Measurements from ENCODE around the gene CADM1. TPM values are rescaled to one million over a fixed set of nuclear protein-coding genes. Genes with fewer than 3 reads are reported as not detected.

Gene CADM1
- total RNA-seq, 1 experiment from 2014 or later = 12.9 TPM

- intact Hi-C loops (cut with micrococcal nuclease; ENCODE audit: unreplicated experiment) = no loop called here
- no peak for DNase-seq (ENCODE audit: low spot score)
- no peaks in the 10 kb centered on the region for H3K36me3 ChIP-seq (ENCODE audit: insufficient read depth, low read length, poor library complexity, severe bottlenecking)
- CTCF ChIA-PET = no interaction called here
- TF ChIP-seq EZH2 (IDR thresholded peaks at IDR 0.05; ENCODE audit: borderline replicate concordance, low read depth, low read length, poor library complexity, severe bottlenecking) = no peak
- no peak for TF ChIP-seq CTCF (conservative IDR thresholded peaks at IDR 0.05; ENCODE audit: low read depth, low read length)
- no TSS peak for BruUV-seq (replicated peaks)
- no peaks in the 10 kb centered on the region for H3K4me1 ChIP-seq (ENCODE audit: insufficient read depth, low read length, poor library complexity, severe bottlenecking)
- no peaks in the 10 kb centered on the region for H3K9me3 ChIP-seq (ENCODE audit: low read depth, low read length, poor library complexity, severe bottlenecking)
- POLR2A ChIA-PET (ENCODE audit: low non-redundant PET) = no interaction called here
- no peak overlapping the region for H3K4me3 ChIP-seq (ENCODE audit: low read depth, low read length, poor library complexity, severe bottlenecking)
- H3K27ac ChIP-seq (ENCODE audit: low read depth, low read length, poor library complexity, severe bottlenecking) = no peak overlapping the region
- no peaks in the 10 kb centered on the region for H3K27me3 ChIP-seq (replicated peaks; ENCODE audit: insufficient read depth, low read depth, low read length, poor library complexity)
Measured at GRCh38 chr11:115361025-115361424, 143.2 kb downstream of the CADM1 start.

- CTCF ChIA-PET = no interaction called here
- no peak overlapping the region for H3K27ac ChIP-seq (ENCODE audit: low read depth, low read length, poor library complexity, severe bottlenecking)
- no peaks in the 10 kb centered on the region for H3K9me3 ChIP-seq (ENCODE audit: low read depth, low read length, poor library complexity, severe bottlenecking)
- no peaks in the 10 kb centered on the region for H3K36me3 ChIP-seq (ENCODE audit: insufficient read depth, low read length, poor library complexity, severe bottlenecking)
- no peak for DNase-seq (ENCODE audit: low spot score)
- TF ChIP-seq CTCF (conservative IDR thresholded peaks at IDR 0.05; ENCODE audit: low read depth, low read length) (no peak), EZH2 (IDR thresholded peaks at IDR 0.05; ENCODE audit: borderline replicate concordance, low read depth, low read length, poor library complexity, severe bottlenecking) (no peak)
- intact Hi-C loops (cut with micrococcal nuclease; ENCODE audit: unreplicated experiment) = no loop called here
- no peaks in the 10 kb centered on the region for H3K27me3 ChIP-seq (replicated peaks; ENCODE audit: insufficient read depth, low read depth, low read length, poor library complexity)
- no peaks in the 10 kb centered on the region for H3K4me1 ChIP-seq (ENCODE audit: insufficient read depth, low read length, poor library complexity, severe bottlenecking)
- no TSS peak for BruUV-seq (replicated peaks)
- POLR2A ChIA-PET (ENCODE audit: low non-redundant PET) = no interaction called here
- no peak overlapping the region for H3K4me3 ChIP-seq (ENCODE audit: low read depth, low read length, poor library complexity, severe bottlenecking)
Measured at GRCh38 chr11:115360186-115360824, 143.9 kb downstream of the CADM1 start.

- Histone ChIP-seq H3K4me3 (ENCODE audit: low read depth, low read length, poor library complexity, severe bottlenecking) (no peak overlapping the region), H3K9me3 (ENCODE audit: low read depth, low read length, poor library complexity, severe bottlenecking) (no peaks in the 10 kb centered on the region), H3K36me3 (ENCODE audit: insufficient read depth, low read length, poor library complexity, severe bottlenecking) (no peaks in the 10 kb centered on the region), H3K4me1 (ENCODE audit: insufficient read depth, low read length, poor library complexity, severe bottlenecking) (no peaks in the 10 kb centered on the region), H3K27me3 (replicated peaks; ENCODE audit: insufficient read depth, low read depth, low read length, poor library complexity) (no peaks in the 10 kb centered on the region), H3K27ac (ENCODE audit: low read depth, low read length, poor library complexity, severe bottlenecking) (no peak overlapping the region)
- CTCF ChIA-PET = no interaction called here
- DNase-seq (ENCODE audit: low spot score) = no peak
- no TSS peak for BruUV-seq (replicated peaks)
- TF ChIP-seq CTCF (conservative IDR thresholded peaks at IDR 0.05; ENCODE audit: low read depth, low read length) (no peak), EZH2 (IDR thresholded peaks at IDR 0.05; ENCODE audit: borderline replicate concordance, low read depth, low read length, poor library complexity, severe bottlenecking) (no peak)
- POLR2A ChIA-PET (ENCODE audit: low non-redundant PET) = no interaction called here
- intact Hi-C loops (cut with micrococcal nuclease; ENCODE audit: unreplicated experiment) = no loop called here
Measured at GRCh38 chr11:115357066-115357465, 147.1 kb downstream of the CADM1 start.
